SU-DHL-6 (cell line): ENCODE results near the gene ARHGAP4.

Experiments used
- EZH2phosphoT487 ChIP-seq: fragments of 200-600 bp; sonication (generic), shearing (Covaris generic); conservative IDR thresholded peaks from 2 replicates; pipeline ENCODE4 v1.6.1; 2018; ENCODE audit warnings: mild to moderate bottlenecking, antibody characterized with exemption, low read length, moderate library complexity, mixed read lengths
- TF ChIP-seq, protein P1 (sequence below): fragments of 200-600 bp; sonication (generic); IDR thresholded peaks from one replicate; pipeline ENCODE4 v1.5.1; 2017; ENCODE audit warnings: antibody characterized with exemption, mild to moderate bottlenecking, low read length, moderate library complexity; ENCODE audit not compliant: insufficient read depth, poor library complexity, severe bottlenecking

GRCh38 chrX:153871451-153871850, 54.6 kb downstream of the ARHGAP4 start:
- TF ChIP-seq, protein P1, sequence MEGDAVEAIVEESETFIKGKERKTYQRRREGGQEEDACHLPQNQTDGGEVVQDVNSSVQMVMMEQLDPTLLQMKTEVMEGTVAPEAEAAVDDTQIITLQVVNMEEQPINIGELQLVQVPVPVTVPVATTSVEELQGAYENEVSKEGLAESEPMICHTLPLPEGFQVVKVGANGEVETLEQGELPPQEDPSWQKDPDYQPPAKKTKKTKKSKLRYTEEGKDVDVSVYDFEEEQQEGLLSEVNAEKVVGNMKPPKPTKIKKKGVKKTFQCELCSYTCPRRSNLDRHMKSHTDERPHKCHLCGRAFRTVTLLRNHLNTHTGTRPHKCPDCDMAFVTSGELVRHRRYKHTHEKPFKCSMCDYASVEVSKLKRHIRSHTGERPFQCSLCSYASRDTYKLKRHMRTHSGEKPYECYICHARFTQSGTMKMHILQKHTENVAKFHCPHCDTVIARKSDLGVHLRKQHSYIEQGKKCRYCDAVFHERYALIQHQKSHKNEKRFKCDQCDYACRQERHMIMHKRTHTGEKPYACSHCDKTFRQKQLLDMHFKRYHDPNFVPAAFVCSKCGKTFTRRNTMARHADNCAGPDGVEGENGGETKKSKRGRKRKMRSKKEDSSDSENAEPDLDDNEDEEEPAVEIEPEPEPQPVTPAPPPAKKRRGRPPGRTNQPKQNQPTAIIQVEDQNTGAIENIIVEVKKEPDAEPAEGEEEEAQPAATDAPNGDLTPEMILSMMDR = no peak
- no peak for TF ChIP-seq EZH2phosphoT487
